CD4-positive, alpha-beta T cell treated with Interleukin-21 for 1 hour (primary cell): ENCODE measurements around the gene XRCC4.
A peak's percentile ranks its signal among the peaks of the same experiment; 100 is the strongest.
"Not testable (repeated sequence)": the region's sequence is repeated elsewhere in the genome, so short reads cannot be mapped to it uniquely, and the experiment has no call there.

Experiments used
- DNase-seq: peaks from one replicate; pipeline ENCODE4 v3.0.0-alpha.2; 2020

Gene XRCC4

DNA sequence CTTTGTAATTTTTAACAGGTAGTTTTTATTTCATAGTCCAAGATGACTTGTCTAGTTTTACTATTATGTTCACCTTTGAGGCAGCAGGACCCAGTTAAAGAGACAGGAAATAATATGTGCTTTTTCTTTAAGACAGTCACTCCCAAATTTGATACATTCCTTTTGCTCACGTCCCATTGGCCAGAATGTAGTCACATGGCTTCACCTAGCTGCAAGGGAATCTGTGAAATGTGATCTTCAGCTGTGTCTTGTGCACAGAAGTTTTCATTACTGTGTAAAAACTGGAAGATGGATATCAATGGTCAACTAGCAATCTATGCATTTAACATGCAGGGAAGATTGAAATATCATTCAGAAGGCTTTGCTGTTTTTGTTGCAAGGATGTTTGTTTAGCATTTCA is 41.1 kb downstream of the XRCC4 start:
- DNase-seq: no peak

DNA sequence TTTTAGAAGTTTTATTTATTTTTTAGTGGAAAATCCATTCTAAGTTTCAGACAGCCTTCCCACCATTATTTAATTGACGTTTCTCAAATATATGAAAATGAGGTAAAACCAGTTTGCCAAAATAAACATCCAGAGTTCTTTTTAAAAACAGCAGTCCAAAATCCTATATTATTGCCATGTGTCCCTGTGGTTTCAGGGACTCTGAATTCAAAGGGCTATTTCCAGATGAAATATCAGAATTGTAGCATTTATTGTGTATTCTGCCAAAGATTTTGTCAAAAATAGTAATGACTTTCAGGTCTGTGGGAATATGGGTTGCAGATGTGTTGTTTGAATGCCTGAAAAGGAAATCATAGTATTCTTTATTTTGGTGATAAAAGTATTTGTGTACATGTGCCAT is 41.6 kb downstream of the XRCC4 start:
- DNase-seq: no peak

DNA sequence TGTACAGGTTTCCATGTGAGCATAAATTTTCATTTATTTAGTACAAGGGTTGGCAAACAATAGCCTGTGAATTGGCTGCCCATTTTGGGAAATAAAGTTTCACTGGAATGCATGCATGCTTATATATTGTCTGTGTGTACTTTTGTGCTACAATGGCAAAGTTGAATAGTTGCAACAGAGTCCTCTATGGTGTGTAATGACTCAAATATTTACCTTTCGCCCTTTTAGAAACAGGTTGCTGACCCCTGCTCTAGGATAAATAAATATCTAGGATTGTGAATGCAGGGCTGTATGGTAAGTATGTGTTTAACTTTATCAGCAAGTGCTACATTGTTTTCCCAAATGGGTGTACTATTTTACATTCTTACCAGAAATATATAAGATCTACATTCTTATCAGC is 47.2 kb downstream of the XRCC4 start:
- no peak for DNase-seq

DNA sequence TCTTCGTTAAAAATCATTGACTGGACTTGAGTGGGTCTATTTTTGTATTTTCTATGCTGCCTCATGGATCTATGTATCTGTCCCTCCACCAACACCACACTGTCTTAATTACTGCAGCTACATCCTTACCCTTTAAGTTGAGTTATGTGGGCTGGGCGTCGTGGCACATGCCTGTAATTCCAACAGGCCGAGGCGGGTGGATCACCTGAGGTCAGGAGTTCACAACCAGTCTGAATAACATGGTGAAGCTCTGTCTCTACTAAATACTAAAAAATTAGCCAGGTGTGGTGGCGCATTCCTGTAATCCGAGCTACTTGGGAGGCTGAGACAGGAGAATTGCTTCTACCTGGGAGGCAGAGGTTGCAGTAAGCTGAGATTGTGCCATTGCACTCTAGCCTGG is 48.2 kb downstream of the XRCC4 start:
- DNase-seq: no peak

DNA sequence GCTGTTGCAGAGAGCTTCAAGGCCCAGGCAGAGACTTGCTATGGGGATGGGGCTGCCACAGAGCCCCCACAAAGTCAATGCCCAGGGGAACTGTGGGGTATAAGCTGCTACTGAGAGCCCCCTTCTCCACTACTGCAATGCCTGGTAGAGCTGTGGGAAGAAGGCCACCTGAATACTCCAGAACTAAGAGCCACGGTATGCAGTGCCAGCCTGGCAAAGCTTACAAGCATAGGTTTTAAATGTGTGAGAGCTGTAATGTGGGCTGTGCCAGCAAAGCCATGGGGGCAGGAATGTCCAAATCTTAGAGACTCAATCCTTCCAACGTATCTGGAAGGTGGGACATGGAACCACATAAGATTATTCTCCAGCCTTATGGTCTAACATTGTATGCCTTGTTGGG is 49.2 kb downstream of the XRCC4 start:
- no peak for DNase-seq

DNA sequence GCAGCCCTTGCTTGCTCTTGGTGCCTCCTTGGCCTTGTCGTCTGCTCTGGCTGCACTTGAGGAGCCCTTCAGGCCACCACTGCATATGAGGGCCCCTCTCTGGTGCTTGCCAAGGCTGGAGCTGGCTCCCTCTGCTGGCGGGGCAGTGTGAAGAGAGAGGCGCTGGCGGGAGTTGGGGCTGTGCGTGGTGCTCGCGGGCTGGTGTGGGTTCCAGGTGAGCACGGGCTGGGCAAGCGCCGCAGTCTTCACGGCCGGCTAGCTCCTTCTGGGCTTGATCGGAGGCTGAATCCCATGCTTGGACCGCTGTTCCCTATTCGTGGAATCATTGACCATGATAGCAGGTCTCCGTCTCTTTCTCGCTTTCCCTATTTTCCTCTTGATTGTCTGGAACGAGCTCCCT is 56.5 kb downstream of the XRCC4 start:
- no peak for DNase-seq

DNA sequence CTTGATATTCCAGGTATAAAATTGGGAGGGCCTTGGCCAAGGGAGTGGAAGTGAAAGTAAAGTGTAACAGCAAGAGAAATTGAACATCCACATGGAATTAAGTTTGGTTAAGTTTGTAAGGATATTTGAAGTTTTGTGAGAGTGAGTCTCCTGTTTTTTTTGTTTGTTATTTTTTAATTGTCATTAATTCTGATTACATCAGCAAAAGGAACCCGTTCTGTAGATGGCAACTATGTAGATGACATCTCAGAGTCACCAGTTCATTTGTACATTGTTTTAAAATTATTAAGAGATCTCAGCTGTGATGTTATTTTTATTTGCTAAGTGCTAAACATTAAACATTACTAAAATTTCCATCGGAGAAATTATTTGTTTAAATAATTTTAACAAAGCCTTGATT is 65.2 kb downstream of the XRCC4 start:
- no peak for DNase-seq

DNA sequence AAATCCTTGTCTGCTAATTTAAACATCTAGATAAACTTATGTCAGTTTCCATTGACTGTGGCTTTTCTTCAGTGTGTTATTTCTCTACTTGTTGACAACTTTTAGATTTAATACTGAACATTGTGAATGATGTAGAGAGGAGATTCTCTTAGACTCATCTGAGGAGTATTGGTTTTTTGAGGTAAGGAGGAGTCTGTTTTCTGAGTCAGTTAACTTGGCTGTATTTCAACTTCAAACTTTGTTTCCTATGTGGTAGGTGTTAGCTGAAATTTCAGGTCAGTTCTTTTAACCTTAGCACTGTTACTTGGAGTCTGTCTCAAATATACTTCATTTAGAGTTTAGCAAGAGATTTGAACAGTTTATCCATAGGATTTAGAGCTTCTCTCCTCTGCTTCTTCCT is 67.9 kb downstream of the XRCC4 start:
- DNase-seq: no peak

DNA sequence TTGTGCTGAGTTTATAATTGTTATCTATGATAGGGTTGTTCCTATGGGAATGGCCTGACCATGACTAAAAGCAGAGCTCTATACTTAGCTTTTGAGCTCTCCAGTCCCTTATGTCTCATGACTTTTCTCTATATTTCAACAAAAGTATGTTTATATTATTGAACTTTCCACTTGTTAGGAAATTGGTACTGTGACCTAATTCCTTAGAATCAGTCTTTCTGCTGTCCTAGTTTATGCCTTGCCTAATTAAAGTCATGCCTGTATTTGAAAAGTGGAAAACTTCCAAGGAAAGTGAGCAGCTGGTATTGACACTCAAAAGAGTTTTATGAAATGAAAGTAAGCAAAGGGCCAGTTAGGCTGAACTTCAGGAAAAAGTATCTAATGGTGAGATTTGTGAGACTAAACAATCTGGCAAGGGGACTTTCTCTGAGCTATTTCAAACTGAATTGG is 68.6 kb downstream of the XRCC4 start:
- no peak for DNase-seq

DNA sequence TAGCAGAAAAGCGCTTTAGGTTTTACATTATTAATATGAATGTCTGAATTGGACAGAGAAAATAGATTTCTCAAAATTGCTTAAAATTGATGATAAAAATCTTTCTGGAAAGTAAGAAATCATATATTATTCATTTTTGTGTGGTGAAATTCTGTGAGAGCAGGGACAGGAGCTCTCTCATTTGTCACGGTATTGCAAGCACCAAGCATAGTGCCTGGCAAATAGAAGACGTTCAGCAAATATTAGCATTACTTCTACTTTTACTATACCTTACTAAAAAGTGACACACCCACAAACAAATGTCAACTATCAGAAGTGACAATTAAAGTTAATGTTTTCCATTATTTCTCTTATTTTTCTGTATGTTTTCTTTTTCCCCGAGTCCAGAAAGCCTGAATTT is 69.1 kb downstream of the XRCC4 start:
- no peak for DNase-seq

DNA sequence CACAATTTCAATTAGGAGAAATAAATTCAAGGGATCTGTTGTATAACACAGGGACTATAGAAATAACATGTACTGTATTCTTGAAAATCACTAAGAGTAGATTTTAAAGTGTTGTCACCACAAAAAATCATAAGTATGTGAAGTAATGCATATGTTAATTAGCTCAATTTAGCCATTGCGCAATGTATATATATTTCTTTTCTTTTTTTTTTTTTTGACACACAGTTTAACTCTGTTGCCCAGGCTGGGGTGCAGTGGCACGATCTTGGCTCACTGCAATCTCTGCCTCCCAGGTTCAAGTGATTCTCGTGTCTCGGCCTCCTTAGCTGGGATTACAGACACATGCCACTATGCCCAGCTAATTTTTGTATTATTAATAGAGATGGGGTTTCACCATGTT is 70.2 kb downstream of the XRCC4 start:
- no peak for DNase-seq

DNA sequence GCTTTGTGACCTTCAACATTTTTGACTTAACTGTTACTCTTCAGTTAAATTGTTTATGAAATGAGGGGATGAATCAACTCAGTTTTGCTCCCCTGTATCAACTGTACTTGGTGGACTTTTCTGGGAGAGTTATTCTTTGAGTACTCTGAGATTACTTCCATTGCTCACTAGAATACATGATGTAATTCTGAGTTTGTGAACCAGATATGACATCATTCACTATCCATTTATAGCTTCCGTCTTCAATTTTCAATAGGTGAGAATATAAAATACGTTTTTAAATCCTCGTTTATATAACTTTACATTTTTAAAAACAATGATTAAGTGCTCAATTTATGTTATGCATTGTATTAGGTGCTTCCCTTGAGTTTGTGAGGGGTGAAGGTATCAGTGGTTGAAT is 71.0 kb downstream of the XRCC4 start:
- no peak for DNase-seq

DNA sequence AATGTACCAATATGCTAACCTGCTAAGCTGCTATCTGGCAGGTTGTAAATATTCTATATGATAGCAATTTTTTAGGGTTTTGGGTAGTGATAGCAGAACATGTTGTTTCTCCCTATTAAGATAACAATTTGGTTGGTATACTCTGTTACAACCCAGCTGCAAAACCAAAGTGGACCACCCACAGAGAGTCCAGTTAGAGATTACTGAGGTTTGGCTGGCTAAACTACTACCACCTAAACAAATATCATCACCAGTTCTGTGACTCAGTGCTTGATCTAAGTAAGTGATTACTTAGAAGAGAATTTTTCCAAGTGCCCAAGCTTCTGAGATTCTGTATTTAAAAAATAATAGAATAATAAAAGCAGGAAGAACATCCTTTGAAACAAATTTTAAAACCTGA is 72.3 kb downstream of the XRCC4 start:
- no peak for DNase-seq

DNA sequence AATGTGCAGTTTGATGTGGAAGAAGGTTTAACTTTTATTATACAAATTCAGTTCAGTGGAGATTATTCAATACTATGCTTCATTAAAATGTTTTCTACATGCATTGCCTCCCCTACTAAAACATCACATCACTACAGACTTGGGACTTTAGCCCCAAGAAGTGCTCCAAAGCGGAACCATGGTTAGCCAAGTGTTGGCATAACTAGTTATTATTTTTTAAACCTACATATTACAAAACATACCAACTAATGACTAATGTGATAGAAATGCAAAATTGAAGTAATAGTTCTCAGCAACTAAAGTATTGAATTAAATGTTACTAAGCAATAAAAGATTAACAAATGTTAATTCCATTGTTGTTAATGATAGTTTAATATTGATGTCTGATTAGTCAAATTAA is 74.5 kb downstream of the XRCC4 start:
- no peak for DNase-seq

DNA sequence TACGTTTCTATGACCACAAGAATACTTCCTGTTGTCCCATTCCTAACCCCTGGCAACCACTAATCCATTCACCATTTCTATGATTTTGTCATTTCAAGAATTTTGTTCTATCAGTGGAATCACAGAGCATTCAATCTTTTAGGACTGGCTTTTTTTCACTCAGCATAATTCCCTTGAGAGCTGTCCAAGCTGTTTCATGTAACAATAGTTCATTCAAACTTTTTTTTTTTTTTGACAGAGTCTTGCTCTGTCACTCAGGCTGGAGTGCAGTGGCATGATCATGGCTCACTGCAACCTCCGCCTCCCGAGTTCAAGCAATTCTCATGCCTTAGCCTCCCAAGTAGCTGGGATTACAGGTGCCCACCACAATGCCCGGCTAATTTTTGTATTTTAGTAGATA is 75.6 kb downstream of the XRCC4 start:
- DNase-seq: not testable (repeated sequence)

DNA sequence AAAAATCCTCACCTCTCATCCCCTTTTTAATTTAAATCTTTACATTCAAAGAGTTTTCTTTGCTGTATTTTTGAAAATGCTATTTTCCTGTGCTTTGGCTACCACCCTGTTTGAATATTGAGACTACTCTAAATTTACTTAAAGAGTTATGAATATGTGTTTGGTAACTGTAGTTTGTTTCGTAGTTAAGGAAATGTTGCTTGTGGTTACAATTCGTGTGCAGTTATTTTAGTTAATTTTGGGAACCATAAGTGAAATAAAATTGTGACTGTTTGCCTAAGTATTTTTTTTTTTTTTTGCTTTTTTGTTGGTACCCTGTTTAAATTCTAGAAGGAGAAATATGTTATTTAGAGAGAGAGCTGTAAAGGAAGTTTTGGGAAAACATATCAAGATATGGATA is 78.7 kb downstream of the XRCC4 start:
- DNase-seq: no peak

DNA sequence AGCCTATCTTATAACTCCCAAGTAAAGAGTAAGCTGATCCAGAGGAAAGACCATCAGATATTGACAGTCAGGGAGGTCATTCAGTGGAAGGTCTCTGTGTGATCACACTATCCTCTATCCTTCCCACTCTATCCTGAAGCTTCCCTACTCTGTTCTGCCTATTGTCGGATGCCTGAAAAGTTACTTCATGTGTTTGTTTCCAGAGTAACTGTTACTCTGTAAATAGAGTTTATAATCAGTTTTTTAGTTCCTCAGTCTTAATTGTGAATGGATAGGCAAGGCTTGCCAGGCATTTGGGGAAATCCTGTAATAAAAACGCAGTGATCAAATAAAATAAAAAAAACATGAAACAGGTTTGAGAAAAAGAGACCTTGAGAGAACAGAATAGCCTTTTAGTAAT is 79.8 kb downstream of the XRCC4 start:
- DNase-seq: peak; percentile 3

DNA sequence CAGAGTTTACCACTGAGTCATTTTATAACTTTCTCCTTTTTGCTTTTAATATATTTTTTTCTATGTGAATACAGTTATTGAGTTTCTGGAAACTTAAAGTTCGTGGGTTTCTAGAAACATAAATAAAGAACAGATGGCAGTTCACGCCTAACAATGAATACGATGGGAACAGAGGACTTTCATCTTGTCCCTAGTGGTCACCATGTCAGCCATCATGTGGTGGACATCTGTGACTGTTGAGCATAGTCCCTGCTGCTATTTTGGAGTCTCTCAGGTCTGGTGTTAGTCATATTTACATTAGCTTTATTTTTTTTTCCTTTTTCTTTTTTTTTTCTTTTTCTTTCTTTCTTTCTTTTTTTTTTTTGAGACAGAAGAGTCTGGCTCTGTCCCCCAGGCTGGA is 85.3 kb downstream of the XRCC4 start:
- DNase-seq: no peak

DNA sequence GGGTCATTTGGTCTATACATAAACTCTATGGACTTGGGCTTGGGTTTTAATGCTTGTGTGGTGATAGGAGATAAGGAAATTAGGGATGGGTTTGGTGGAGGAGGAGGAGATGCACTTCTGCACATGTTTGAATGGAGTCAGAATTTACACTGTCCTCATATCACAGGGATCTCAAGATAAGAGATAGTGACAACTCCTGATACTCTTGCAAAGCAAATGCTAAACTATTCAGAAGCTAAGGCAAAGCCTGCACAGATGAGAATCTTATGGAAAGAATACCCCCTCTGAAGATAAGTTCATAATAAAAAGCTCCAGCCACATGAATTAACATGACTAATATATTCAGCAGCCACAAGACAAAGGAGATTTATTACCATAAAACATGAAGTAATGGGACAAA is 90.2 kb downstream of the XRCC4 start:
- no peak for DNase-seq

DNA sequence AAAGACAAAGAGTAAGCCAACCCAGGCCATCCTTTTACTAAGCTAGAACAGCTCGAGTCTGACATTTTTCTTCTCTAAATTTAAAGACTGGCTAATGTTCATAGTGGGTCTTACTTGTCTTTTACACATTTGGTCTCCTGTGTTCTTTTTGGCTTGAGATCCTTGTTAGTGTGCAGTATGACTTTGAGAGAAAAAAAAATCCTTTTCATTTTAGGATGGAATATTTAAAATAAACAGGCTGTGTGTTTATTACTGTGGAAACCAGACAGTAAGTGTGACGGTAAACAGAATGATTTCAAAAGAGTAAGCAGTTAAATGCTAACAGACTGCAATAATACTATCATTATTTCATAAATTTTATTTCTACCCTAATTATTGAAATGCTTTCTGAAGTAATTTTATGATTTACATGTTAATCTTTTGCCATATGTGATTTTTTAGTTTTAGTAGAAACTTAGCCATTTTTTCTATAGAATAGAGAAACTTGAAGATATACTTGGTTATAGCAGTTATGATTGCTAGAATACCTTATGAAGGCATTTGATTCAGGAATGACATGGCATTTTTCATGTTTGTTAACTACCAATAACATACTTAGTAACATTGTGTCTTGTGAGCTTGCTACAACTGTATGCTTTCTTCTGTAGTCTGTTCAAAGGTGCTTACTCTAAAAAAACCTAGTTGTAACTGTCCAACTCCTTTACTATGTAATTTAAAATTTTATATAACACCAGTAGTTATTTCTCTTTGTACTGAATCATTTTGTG is 92.4 kb downstream of the XRCC4 start:
- no peak for DNase-seq

DNA sequence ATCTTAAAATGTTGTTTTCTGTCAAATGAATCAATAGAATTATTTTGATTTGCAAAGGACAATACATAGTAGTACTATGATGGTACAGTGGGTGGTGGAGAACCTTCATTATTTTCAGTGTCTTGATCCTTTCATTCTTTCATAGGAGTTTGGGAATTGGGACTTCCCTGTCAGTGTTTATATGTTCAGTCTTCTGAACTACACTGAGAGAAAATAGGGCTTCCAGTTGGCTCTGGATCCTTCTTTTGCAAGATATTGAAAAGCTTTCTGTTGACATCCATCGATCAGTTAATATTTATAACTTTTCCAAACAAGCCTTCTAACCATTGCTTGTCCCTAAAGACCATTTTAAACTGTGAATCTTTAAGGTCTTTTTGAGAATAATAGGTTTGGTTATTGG is 94.7 kb downstream of the XRCC4 start:
- no peak for DNase-seq

DNA sequence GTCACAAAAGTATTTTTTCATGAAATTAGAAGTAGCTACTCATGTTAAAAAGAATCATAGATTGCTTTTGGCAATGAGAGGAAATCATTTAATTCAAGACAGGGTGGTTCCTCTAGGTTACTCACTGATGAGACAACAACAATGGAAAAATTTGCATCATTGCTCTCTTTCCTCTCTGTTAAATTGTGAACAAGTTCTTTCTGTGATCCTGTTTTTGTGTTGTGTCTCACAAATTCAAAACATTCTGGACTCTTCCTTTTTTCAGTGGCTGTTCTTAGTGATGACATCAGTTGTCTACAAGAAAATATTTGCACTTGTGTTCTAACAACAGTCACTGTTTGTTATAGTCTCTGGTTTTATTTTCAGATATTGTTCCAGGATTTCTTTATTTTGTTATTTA is 95.3 kb downstream of the XRCC4 start:
- no peak for DNase-seq

DNA sequence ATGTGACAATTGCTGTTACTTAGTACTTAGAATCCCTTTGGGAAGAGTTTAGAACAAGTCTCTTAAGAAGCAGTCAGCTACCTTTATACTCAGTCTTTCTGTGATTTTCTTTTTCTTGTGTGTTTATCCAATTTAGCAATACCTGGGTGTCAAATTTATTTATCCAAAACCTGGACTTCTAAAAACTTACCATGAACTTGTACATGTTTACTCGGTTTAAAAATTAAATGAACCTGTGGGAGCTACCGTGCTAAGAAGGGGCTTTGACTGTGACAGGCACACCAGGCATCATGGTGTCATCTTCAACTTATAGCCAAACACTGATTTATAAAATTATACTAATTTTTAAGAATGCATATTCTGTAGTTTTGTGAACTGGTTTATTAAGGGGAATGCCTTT is 96.5 kb downstream of the XRCC4 start:
- DNase-seq: no peak

DNA sequence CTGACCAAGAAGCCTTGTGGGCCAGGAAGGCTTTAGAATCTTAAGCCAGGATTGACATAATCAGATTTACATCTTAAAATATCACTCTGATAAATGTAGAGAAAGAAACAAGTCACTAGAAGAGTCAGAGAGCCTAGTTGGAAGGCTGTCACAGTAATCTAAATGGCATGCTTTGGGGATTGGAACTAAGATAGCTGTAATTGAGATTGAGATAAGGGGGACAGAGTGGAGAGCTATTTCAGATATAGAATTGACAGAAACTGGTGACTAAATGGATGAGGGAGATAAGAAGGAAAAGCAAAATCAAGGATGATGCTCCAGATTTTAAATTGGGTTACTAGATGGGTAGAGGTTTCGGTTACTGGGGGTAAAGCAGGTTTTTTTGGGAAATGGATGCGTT is 100.5 kb downstream of the XRCC4 start:
- no peak for DNase-seq

DNA sequence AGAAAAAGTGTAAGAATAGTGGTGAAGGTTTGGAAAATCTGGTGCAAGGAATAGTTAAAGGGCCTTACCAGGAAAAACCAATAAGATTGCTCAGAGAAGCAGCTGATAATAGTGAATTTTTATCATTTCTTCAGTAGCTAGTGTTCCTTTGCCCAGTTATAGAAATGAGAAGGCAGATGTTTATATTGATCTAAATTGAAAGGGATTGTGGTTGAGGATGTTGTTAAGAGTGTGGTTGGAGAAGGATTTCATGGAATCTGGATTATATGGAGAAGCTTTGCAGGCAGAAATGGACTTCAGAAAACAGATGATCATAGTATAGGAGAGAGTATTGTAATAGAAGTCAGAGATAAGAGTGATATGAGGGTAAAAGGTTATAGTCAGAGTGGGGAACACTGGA is 102.6 kb downstream of the XRCC4 start:
- no peak for DNase-seq

DNA sequence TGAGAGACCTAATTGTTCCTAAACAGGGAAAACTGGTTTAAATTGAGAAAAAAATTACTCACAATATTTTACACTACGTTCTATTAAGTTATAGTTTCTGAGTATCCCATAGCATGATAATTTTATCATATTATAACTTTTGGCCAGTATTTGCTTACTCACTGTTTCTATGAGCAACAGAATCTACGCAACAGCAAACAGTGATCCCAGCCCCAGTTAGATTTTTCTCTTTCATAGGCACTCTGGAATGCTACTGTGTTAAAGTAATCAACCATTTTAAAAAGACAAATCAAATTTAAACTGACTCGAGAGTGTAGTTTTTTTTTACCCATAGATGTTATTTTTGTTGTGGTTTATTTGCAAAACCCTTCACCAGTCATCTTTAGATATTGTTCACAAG is 107.2 kb downstream of the XRCC4 start:
- no peak for DNase-seq
